Measurements from ENCODE around the gene FFAR1.

GRCh38 chr19:35349614-35350521 is 2.2 kb downstream of the FFAR1 start:
- TF ChIP-seq POLR2A (IDR thresholded peaks at IDR 0.05) (no peak), CTCF (IDR thresholded peaks at IDR 0.05) (no peak)

Measured in testis (tissue), 2 donors.